GM18868 (cell line): ENCODE measurements around the gene RFTN1.

Experiments
- ATAC-seq: cut with Tn5 transposase; IDR thresholded peaks from one replicate; pipeline ENCODE4 v1.9.1; 2021; ENCODE audit warnings: mild to moderate bottlenecking, moderate library complexity; ENCODE audit not compliant: unreplicated experiment

RFTN1 gene

DNA sequence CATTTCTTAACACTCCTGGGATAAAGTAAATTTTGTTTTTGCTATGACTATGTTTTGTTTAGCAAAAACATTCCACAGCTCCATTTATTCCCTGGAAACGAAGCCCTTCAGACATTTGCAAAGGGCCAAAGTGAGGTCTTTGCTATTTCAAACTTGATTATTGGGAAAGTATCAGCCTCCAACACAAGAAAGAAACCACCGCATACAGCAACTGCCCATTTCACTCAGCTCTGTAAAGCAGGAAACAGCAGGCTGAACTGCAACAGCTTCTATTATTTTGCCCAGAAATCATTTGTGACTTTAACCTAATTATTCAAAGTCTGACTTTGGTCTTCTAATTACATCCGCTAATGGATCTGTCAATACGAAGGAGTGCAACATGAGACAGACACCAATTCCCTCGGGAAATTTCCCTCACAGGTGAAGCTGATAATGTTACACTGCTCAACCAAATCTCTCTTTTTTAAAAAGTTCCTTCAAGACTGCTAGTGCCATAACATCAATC lies 72.1 kb downstream of the RFTN1 start:
- ATAC-seq, result peak; percentile 37

DNA sequence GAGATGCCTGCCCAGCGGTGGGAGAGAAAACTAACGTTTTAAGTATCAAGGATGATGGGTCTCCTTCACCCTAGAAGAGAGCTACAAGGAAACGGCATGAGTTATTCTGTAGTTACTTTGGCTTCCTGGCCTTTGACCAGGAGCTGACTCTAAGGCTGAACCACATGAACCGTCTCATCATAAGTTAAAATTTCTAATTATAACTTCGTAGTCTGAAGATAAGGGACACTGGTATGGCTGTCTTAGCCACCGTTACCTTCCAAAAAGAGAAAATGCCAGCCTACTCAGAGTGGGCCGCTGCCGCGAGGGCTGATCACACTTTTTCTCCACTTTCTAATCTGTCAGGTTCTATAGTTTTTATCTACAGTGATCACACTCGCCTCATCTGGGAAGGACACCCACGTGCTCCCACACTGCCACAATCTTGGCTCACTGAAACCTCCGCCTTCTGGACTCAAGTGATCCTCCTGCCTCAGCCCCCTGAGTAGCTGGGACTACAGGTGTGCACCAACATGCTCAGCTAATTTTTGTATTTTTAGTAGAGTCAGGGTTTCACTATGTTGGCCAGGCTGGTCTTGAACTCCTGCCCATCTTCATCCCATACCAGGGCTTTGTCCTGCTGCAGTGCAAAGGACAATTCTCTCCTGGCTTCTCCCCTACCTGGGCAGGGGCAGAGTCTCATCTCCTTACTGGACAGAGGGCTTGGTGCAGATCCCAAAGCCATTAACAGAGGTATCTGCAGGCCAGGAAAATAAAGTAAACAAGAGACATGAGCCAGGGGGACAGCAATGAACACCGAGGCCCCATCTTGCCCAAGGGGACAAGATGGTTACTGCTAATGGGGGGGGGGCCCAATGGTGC lies 73.4 kb downstream of the RFTN1 start:
- ATAC-seq, result no peak

DNA sequence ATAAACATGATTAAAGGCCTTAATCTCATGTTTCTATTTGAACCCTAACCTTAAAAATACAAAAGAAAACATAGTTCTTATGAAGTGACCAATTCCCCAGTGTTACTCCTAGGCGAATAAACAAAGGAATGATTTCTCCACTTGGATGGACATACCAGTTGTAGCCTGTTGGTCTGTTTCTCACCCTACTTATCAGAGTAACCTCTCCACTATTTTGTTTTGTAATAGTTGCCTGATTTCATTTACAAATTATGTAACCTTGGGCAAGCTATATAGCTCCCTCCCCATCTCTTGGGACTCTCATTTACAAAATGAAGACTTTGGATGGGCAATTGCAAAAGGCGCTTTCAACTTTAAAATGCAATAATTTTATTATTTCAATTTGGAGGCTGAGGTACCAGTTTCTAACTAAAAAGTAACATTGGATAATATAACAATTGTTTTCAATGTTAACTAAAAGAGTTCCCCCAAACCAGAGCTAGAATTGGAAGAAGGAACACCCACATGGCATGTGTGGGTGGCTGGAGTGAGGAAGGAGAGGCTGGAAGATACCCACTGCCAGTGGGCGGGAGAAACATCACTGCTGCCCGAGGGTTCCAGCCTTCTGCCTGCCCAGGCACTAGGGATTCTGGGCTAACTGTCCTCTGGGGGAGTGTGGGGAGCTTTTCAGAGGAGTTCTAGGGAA lies 74.2 kb downstream of the RFTN1 start:
- ATAC-seq, result no peak

DNA sequence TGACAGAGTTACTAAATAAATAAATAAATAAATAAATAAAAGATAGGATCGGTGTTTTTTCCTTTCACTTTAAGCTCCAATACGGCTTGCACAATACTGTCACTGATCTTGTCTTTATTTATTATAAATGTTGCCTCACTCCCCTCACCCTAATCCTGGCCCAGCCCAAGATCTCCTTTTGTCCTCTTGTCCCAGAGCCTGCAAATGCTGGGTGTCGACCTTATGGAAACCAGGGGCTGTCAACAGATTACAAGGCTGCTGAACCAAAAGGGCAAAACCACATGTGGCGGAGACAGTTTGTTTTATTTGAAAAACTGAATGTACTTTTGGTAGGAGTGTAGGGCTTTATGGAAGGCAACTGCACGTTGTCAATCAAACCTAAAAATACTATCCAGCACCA lies 75.9 kb downstream of the RFTN1 start:
- ATAC-seq, result no peak

DNA sequence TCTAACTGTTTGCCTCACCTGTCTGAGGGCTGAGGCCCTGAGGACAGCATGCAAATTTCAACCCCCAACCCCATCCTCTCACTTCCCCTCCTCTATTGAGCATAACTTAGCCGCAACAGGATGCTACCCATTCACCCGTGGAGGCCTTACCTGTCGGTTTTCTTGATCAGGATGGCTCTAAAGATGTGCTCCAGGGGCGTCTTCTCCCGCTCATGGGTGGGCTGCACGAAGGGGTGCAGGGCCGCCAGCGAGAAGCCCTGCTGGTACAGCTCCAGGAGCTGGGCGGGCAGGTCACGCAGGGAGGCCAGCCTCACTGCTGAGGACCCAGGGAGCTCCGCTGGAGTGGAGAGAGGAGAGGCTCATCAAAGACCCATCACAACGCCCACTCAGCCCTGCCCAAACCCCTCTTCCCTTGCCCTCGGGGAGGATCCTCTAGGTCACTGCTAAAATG lies 79.8 kb downstream of the RFTN1 start:
- peak; percentile 76 for ATAC-seq

DNA sequence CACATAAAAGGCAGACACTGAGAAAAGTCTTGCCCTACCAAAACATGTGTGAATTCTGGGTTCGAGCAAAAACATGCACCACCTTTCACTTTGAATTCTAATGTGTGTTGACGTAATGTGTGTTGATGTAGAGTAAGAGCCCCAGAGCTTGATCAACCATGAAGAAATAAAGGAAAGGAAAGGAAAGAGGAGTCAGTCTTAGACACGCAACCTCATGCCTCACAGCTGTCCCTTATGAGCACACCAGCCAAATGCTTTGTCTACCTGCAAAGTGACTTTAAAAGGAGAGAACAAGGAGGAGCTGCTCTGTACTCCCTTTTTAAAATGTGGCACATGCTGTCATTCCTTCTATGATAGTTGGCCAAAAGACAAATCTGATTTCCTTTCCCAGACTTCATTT lies 80.8 kb downstream of the RFTN1 start:
- peak; percentile 23 for ATAC-seq

DNA sequence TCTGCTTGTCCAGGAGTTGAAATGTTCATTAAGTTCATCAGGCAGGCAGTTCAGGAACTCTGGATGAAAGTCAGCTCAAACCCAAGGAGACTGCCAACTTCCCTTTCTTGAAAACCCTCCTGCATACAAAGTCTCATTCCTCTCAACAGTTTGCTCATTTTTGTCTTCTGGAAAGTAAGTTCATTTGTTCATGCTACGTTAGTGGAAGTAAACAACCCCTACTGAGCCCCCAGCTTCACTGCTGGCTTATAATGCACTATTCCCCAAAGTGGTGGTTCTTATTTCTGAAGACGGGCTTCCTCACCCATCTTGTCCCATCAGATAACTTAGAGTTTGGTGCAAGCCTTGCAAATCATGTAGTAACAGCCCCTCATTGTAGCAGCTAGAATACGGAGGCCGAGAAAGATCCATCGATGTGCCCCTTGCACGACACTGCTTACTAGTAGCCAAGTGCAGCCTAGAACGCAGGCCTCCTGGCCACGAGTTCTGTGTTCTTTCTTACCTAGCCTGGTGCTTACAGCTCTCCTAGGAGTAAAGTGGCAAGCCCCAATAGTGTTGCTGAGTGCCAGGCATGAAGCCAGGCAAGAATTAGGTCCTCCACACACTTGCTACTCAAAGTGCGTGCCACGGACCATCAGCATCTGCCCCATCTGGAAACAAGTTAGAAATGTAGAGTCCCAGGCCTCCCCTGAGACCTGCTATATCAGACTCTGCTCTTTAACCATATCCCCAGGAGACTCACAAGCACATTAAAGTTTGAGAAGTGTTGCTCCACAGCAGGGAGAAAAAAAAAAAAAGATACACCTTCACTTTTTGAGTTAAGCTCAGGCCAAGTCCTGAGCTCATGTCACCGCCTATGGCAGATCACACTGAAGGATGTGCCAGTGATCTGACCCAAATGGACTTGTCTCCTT lies 82.5 kb downstream of the RFTN1 start:
- peak; percentile 64 for ATAC-seq

DNA sequence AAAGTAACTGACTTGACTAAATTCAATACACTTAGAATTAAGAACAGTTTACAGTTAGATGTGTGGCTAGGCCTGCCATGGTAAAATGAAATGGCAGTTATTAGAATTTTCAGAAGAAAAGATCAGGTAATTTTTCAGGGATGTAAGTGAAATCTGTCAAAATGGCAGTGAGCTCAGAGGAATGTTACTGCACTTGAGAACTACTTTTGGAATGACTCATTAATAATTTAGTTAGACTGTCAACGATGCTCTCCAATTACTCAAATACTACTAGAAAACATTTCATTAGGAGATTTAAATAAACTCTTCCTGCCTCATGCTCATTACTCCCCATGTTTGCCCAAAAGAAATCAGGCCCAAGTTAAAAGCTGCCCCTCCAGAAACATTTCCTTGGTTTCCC lies 84.4 kb downstream of the RFTN1 start:
- ATAC-seq, result no peak

DNA sequence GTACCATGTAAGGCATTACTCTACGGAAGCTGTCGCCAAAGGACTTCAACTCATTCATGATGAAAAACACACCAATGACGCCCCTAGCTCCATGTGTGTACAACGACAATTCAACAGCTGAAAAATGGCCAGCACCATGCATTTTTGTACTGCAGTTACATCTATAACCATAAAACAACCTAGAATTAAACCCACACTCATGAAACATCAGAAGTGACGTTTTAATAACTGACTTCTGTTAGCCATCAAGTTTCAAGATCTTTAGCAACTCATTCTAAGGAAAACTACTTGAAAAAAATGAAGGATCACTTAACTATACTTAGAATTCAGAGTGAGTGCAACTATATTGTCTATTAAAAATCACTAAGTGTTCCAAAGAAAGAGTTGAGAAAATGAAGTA lies 84.9 kb downstream of the RFTN1 start:
- no peak for ATAC-seq

DNA sequence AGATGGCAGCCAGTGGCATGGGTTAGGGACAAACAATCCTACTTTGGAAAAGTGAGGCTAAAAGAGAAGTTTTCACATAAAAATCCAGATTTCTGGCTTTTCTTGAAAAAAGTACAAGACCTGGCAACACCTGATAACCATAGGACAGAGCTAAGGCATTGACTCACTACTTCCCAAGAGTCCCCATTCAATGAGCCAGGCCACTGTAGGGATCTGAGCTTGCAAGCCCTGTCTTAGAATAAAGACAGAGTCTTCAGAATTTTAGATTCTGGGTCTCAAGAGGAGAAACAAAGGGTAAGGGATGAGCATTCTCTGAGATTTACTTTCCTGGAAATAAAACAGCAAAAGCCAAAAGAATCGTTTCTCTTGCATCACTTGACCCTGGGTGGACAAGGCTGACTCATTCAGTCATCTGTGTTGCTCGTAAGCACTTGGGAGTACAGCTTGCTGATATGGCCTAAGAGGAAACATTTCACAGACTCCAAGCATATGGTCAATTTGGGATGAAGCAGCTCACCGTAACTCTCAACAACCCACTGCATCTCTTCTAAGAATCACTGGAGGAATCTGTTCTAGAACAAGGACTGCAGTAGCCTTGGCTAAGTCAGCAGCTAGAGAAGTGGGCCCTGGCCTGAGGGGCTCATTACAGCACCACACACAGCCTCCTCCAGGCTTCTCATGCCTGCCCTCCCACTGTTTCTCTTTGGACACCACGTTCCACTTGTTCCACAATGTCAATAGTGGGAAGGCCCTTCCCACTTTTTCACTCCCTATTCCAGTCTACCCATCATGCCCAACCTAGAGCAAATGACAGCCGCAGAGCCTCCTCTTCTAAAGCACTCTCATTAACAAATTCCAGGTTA lies 86.2 kb downstream of the RFTN1 start:
- ATAC-seq, result no peak

DNA sequence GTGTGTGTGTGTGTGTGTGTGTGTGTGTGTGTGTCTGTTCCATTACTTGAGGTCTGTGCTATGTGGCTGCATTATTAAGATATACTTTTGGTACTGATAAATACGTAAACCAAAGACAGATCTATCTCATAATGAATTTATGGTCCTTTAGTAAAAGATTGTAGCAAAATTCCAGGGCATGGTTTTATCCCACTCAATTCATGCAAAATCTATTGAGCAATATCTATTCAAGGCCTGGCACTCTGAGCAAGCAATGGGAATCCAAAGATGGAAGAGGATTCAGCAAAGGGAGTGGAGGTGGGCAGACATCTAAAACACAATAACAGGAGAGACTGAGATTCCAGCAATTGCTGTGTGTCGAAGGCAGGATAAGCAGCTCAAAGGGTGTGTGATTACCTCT lies 86.8 kb downstream of the RFTN1 start:
- ATAC-seq, result no peak

DNA sequence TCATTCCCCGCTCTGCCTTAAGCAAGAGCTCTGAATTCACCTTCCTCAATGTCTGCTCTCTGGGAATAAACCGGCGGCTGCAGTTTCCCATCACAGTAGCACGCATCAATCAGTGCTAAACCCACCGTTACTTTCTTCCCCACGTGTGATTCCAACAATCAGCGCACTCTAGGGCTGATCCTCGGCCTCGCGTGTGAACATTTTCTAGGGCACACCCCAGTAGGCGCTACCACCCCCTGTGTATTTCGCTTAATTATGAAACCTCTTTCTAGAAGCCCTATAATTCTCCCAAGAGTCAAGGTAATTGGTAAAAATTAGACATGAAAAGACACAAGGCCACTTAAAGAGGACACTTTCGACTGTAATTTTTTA lies 87.5 kb downstream of the RFTN1 start:
- no peak for ATAC-seq

DNA sequence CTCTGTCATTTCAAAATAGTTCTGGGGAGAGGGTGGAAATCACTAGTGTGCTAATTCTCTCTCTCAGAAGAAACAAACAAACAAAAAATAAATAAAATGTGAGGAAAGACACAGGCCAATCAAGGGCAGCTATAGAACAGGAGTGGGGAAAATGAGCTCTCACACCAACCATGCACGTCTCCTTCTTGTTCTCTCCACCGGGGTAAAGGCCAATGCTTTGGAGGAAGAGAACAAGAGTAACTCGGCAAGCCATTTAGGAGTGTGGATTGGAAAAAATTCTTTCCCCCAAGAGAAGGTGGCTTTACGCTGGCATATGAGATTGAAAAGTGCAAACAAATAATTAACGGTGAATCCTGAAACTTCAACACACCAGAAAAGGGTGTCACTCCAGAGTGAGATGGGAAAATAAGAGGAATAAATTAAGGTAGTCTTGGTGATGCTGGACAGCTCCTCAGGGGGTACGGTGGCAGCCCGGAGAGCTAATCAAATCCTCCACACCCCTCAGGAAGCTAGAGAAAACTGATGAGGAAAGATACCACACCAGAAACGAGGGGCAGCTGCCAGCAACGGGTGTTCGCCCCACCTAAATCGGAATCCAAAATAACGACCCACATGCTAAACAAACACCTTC lies 88.0 kb downstream of the RFTN1 start:
- no peak for ATAC-seq

DNA sequence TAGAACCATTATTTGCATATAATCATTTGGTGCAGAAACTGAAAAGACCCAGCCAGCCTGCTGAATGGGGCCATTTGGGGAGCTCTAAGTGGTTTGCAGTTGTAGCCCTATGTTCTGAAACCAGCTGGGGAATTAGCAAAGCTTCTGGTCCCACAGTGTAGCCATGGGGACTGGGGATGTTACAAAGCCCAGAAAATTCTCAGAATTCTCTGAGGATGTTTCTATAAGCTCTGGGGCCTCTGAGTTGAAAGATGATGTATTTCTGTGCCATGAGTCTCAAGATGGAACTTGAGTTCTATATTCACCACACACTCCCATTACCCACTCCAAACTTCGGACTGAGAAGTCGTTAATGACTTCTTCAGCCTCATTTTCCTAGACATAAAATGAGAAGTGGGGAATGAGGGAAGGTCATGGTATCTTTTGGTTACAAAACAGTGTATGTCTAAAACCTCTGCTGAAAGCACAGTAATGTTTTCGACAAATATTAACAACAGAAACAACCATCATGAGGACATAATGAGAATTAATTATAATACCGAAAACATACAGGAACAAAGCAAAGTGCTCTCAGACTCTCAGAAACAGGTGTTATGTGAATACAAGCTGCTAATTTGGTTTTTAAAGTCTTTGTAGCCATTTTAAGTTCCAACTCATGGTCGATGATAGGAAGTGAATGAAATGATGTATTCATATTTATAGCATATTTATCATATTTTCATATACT lies 89.4 kb downstream of the RFTN1 start:
- ATAC-seq, result peak; percentile 92

DNA sequence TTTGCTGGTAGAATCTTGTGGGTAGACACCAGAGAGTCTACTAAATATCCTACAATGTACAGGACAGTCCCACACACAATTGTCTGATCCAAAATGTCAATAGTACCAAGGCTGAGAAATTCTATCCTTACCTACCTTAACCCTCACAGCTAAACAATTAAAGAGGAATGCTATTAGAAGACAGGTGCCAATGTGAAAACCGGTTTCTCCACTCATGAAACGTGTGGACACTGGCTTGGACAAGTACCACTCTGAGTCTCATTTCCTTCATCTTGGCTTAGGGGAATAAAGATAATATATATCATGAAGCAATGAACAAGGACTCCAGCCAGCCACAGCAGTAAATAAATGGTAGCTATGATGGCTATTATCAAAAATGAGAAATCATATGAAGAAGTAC lies 90.2 kb downstream of the RFTN1 start:
- no peak for ATAC-seq

DNA sequence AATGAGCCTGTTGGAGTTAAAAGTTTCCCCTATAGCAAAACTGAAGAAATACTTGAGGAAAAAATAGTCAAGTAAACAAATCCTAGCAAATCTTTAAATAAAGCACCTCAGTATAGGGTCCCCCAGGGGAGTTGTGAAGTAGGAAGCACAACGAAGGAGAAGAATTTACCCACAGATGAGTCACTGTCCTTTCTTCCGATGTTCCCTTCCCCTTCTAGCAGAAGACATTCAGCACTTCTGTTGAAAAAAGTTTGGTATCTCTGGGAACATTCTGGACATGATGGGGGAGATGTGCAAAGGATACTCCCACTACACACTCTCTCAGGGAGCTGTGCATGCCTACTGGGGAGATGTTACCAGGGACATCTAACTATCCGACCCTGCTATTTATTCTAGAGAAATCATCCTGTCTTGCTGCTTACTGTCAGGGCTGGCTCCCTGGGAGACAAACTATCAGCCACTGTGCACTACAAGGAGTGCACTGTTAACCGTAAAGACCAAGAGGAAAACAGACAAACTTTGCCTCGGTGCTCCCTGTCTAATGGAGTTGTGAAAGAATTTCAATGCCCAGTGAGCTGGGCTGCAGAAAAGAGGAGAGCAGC lies 93.8 kb downstream of the RFTN1 start:
- no peak for ATAC-seq

DNA sequence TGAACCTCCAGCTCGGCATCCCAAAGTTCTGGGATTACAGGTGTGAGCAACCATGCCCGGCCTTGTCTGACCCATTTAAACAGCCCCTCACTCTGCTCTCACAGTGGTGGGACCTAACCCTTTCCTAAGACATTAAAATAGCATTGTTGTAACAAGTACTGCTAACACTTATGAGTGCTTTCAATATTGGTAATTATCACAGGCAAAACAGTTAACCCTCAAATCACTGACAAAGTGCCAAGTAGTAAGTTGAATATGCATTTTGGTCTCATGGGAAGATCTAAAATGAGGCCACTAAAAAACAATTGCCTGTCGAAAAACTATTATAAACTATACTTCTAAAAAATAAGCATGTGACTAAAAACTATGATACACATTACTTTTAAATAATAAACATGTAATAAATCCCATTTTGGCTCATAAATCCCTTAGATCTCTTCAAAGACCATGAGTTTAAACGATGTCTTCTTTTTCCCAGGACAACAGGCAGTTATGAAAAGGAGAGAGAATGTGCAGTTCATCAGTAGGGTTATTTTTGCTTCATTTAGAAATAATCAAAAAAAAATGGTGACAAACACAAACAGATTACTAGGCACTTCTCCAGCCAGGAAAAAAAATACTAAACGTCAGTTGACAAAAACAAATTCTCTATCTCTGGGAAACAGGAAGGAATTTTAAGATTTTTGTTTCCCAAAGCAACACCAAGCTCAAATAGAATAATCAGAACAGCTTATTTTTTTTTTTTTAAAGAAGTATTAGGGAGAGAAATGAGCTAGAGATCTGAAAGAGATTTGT lies 95.4 kb downstream of the RFTN1 start:
- peak; percentile 35 for ATAC-seq

DNA sequence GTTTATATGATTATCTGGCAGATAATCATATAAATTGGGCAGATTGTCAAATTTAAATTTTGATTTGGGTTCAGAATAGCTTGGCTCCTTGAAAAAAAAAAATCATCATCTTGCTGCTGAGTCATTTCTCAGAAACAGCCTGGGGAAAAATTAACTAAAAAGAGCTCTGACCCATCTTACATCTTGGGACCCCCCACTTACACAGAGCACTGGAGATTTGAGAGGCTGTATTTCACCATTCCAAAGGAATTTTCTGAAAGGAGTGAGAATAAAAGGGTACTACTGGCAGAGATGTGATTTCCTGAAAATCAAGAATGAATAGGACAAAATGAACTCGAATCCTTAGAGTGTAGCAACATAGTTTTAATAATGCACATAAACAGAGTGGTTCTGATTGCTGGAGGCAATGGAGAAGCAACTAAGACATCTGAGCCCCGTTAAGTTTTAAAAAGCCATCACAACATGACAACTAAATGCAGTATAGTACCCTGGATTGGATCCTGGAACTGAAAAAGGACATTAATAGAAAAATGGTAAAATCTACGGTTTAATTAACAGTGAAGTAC lies 97.5 kb downstream of the RFTN1 start:
- no peak for ATAC-seq
